ENCODE data around the gene SH2D1B. TPM values are rescaled to one million over a fixed set of nuclear protein-coding genes. Genes with fewer than 3 reads are reported as not detected.

SH2D1B gene
- total RNA-seq, 1 donor from 2014 or later, result not detected

DNA sequence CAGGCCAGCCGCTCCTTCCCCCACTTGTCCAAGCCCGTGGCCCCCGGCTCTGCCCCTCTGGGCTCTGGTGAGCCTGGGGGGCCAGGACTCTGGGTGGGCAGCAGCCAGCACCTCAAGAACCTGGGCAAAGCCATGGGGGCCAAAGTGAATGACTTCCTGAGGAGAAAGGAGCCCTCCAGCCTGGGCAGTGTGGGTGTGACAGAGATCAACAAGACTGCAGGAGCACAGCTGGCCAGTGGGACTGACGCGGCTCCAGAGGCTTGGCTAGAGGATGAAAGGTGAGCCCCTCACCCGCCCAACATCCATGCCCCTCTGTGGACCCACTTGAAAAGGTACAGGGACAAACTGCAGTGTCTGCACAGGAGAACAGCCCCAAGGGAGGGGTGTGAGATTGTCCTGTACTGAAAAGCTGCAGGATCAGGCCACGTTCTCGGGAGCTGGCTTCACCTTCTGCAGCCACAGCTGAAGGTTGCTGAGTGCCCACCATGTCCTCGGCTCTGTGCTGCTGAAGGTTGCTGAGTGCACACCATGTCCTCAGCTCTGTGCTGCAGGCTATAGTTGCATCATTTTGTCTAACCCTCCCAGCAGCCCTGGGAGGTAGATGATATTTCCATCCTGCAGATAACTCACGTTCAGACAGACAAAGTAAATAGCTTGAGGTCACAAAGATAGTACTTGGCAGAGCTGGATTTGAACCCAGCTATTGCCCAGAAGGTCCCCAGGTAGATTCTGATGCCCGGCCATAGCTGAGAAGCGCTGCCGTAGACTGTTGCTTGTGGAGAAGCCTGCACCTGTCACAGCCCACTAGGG, 29.8 kb downstream of the SH2D1B start:
- DNase-seq, result no peak

DNA sequence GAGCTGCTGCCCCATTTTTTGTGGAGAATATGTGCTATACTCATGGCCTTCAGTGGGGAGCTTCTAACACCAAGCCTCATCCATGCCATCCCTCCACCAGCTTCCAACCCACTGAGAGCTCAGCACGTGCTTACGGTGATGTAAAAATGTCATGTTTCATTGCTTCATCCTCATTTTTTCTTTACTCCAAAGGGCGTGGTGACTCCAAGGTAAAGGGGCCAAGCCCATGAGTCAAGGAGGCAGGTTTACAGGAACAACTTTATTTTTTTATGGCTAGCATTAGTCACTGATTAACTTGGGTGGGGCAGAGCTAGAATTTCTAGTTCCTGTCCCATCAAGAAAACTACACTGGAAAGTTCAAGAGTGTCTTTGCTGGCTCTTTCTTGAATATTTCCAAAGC, 30.6 kb downstream of the SH2D1B start, which contains the start of gene C1orf226:
C1orf226 (plus strand) TSS at position 346 of the 400 bp plus-strand sequence. CDS start 174 bp downstream, outside the sequence.
- DNase-seq, result no peak

DNA sequence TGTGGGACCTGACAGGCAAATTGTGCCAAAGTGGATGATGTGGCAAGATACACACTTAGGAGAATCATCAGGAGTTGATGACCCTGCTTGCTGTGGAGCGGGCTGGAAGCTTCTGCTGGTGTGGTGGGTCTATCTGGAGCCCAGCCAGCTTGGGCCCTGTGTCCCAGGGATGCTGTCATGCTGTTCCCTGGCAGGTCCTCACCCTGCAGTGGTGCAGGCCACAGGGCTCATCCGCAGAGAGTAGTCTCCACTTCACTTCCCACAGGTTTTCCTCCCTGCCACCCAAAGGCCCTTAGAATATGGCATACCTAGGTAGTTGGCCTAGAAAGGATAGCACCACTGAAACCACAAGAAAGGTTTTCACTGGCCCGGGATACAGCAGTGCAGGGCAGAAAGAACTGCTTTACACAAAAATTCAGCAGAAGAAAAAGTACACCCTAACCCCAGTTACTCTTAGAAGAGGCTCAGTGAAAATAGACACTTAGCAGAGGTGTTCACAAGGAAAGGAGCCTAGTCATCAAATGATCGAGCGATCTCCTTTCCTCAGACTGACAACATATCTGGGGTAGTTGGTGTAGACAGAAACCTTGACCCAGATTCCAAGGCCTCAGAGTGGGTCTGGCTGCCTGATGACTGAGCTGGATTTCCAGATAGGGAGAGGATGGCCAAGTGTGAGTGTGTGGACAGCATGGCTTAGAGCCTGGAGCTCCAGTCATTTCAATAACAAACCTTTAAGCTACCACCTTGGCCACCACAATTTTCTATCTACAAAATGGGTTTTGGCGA, 31.7 kb downstream of the SH2D1B start:
- DNase-seq, result no peak

DNA sequence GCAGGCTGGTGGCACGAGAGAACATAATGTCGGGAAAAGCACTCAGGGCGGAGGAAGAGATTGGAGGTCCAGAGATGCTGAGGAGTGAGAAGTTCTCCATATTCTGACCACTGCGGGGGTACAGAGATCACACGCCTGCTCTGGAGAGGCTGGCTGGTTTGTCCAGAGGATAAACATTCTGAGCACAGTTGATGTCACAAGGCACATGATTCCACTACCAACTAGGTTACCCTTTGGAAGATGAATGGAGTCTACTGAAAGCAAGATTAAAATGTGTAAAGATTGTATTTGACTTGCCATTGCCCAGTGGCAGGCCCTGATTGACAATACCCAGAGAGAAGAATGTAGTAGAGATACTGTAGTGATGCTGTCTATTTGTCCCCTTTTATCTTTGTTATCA, 35.2 kb downstream of the SH2D1B start, which contains the start of gene SPATA46:
SPATA46 (minus strand) TSS at position 164 of the 400 bp plus-strand sequence; CDS start at position 100, 64 bp downstream.
- DNase-seq, result no peak

GRCh38 chr1:162375463-162375862, 36.5 kb downstream of the SH2D1B start:
- no peak for DNase-seq

DNA sequence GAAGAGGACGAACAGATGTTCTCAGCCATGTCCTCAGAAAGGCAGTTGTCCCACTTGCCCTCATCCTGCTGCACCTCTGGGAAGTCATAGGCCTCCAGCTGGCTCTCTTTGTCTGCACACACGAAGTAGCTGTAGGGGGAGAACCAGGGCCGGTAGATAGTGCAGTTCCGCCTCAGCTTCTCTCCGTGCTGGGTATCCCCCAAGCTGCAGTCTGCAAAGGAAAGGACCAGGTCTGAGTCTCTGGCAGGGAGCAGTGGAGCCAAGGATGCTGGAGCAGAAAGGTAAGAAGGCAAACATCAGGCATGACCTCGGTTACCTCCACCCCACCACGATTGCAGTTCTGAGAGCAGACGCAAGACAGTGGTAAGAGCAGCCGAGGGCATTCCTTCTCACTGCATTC, 37.5 kb downstream of the SH2D1B start:
- DNase-seq, result no peak

- no peak for DNase-seq
Measured at GRCh38 chr1:162373541-162374260, 38.2 kb downstream of the SH2D1B start.

- no peak for DNase-seq
Measured at GRCh38 chr1:162373072-162373427, 38.9 kb downstream of the SH2D1B start.

- no peak for DNase-seq
Measured at GRCh38 chr1:162372159-162373071, 39.5 kb downstream of the SH2D1B start.

GRCh38 chr1:162371611-162372010, 40.3 kb downstream of the SH2D1B start:
- no peak for DNase-seq

GRCh38 chr1:162370721-162371120, 41.2 kb downstream of the SH2D1B start:
- DNase-seq, result no peak

DNA sequence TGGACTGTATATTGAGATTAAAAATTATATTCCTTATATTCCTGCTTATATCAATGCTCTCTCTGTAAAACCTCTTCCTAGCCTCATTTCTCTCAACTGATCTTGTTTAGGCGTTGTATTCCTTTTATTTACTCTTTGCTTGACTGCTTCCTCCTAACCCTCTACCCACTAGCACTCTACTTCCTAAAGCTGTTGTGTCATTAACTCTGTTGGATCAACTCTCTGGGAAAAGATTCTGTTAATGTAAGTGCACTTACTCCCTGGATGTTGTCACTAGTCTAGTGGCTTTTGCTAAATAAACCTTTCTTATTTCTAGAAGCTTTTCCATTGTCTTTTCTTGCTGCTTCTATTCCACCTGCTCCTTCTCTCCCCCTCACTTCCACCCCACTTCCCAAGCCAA, 41.8 kb downstream of the SH2D1B start:
- DNase-seq, result no peak

DNA sequence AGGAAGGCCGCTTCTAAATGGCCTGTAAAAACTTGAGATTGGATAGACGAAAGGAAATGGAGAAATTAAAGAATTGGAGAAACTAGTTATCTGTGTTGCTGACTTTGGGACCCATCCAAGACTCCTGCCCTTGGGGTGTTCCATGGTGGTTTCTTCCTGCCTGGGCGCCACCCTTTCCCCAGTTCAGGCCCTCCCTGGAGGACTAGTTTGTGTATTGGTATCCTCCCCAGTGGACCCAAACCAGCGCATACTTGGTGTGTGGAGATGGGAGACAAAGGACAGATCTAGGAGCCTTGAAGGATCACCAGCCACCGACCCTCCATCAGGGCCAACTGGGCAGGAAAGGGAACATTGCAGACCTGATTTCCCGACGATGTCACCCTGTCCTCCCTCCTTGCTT, 42.4 kb downstream of the SH2D1B start:
- DNase-seq, result no peak

DNA sequence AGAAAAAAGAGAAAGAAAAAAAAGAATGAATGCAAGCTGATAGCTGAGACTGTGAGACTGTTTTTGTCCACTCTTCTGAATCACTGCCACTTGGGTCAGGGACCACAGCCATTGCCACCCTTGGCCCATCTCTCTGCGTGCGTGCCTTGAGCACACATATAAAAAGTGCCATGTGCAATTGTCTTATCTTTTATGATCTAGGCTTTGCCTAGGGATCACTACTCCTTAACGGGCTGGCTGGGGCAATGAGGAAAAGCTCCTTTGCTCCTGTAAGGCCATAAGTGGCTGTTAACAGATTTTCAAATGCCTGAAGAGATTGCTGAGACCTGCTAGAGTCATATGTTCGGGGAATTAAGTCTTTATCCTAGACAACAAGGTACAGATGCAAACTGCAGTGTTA, 43.5 kb downstream of the SH2D1B start:
- no peak for DNase-seq

DNA sequence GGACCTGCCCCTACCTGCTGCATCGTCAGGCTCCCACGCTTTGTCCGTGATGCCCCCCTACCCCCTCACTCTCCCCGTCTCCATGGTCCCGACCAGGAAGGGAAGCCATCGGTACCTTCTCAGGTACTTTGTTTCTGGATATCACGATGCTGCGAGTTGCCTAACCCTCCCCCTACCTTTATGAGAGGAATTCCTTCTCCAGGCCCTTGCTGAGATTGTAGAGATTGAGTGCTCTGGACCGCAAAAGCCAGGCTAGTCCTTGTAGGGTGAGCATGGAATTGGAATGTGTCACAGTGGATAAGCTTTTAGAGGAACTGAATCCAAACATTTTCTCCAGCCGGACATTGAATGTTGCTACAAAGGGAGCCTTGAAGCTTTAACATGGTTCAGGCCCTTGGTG, 44.2 kb downstream of the SH2D1B start:
- no peak for DNase-seq

DNA sequence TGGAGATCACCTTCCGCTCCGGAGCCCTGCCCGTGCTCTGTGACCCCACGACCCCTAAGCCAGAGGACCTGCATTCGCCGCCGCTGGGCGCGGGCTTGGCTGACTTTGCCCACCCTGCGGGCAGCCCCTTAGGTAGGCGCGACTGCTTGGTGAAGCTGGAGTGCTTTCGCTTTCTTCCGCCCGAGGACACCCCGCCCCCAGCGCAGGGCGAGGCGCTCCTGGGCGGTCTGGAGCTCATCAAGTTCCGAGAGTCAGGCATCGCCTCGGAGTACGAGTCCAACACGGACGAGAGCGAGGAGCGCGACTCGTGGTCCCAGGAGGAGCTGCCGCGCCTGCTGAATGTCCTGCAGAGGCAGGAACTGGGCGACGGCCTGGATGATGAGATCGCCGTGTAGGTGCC, 44.9 kb downstream of the SH2D1B start:
- no peak for DNase-seq

DNA sequence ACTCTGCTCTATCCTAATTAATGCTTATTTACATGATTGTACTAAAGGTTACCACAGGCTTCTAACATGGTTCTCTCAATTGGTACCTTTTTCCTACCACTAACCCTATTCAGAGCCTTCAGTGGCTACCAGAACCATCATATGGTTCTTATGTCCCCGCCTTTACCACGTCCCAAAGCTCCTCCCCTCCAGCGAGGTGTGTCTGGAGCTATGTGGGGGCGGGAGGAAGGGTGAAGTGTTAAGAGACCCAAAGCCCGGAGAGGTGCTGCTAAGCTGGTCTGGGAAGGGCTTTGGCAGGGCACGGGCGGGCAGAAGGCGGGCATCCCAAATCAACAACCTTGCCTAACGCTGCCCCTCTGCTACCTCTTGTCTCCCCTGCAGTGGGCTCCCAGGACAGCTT, 45.3 kb downstream of the SH2D1B start:
- no peak for DNase-seq

DNA sequence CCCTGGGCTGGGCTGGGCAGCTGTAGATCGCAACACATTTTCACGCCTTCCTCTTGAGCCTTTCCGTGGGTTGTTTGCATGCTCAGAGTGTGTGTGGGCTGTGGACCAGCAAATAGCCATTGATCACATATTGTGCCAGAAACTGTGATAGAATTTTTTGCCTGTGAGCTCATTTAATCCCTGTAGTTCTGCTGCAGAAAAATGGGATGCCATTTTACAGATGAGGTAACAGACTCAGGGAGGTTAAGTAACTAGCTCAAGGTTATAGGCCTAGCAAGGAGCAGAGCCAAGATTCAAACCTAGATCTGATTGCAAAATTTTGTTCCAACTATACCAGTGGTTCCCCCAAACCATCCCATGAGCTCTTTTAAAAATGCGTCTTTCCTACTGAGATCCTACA, 45.8 kb downstream of the SH2D1B start:
- no peak for DNase-seq

- no peak for DNase-seq
Measured at GRCh38 chr1:162365284-162366020, 46.5 kb downstream of the SH2D1B start.

GRCh38 chr1:162364498-162364897, 47.4 kb downstream of the SH2D1B start:
- DNase-seq, result no peak

DNA sequence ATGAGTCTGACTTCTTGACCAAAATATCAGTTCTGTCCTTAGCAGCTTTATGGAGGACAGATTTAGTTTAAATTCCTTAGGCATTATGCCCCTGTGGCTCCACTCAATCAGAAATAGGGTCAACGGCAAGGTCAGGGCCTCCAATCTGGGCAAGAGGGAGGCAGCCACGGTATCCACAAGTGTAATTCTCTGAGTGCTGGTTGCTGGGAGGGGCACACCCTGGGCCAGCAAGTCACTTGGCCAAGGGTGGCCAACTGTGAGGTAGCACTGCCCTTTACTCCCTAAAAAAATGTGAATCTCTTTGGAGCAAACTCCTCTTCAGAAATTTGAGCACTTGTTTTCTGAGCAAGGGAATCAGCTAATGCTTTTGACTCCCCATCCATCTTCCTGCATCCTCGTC, 48.1 kb downstream of the SH2D1B start:
- DNase-seq, result no peak

All from skin of body (tissue), 2 donors.